HCT116 (cell line): ENCODE measurements around the gene ACTN4. TPM values are rescaled to one million over a fixed set of nuclear protein-coding genes. Genes with fewer than 3 reads are reported as not detected.

Source experiments
- ATAC-seq: fragments of 200-7000 bp; cut with Tn5 transposase; 2 replicates; pipeline ENCODE4 v1.9.1; 2020; ENCODE audit warnings: mild to moderate bottlenecking, moderate library complexity
- BruUV-seq: library from RNA; stranded (reverse); fragments of 400-500 nt; replicated peaks from 2 replicates; lab custom pipeline; 2021; lab: Mats Ljungman, UMichigan
- CTCF ChIA-PET: fragments of 300-600 bp; sonication (Branson Sonifier 250); formaldehyde crosslinking; loops from one replicate; lab custom pipeline; 2021; ENCODE audit warnings: antibody characterized with exemption; lab: Charles Lee
- POLR2A ChIA-PET: fragments of 300-600, 350-600 bp; sonication (Branson Sonifier 250); formaldehyde crosslinking; loops from one replicate; lab custom pipeline; 2021; ENCODE audit warnings: antibody characterized with exemption; lab: Charles Lee
- RAD21 ChIA-PET, 2 experiments: fragments of 300-600 bp; sonication (Branson Sonifier 250); formaldehyde crosslinking; loops; one replicate each; lab custom pipeline; 2023; ENCODE audit warnings: low total read pairs in 2 of 2; ENCODE audit not compliant: uncharacterized antibody in 2 of 2, unreplicated experiment in 2 of 2, low non-redundant PET in 1 of 2; lab: Charles Lee
- DNase-seq: peaks from one replicate; pipeline ENCODE4 v3.0.0-alpha.2; 2010; ENCODE audit warnings: low read depth, low spot score
- H2AFZ ChIP-seq: fragments of 200-600 bp; shearing (Covaris generic), sonication (generic); 2 replicates; pipeline ENCODE4 v1.6.1; 2017; ENCODE audit warnings: low read depth, mixed run types, mixed read lengths, antibody characterized with exemption, low read length; ENCODE audit not compliant: poor library complexity, severe bottlenecking
- H3K27ac ChIP-seq: 2 replicates; pipeline ENCODE4 v1.5.1; 2012; ENCODE audit warnings: low read depth, low read length
- H3K27me3 ChIP-seq: fragments of 200-600 bp; sonication (generic); 2 replicates; pipeline ENCODE4 v1.6.1; 2016; ENCODE audit warnings: mixed run types, low read length, mixed read lengths; ENCODE audit not compliant: insufficient read depth
- H3K36me3 ChIP-seq, 2 experiments: fragments of 200-500 bp in 1 of 2; fragments of 200-600 bp in 1 of 2; sonication (Bioruptor generic) in 1 of 2; sonication (generic) in 1 of 2; 2 replicates each; pipeline versions ENCODE4 v1.5.1 to v1.6.1; 2014 to 2016; ENCODE audit warnings: low read length in 2 of 2, inconsistent platforms in 1 of 2, mixed read lengths in 1 of 2, mixed run types in 1 of 2; ENCODE audit not compliant: insufficient read depth in 2 of 2, control insufficient read depth in 1 of 2
- H3K4me1 ChIP-seq, 2 experiments: fragments of 200-600 bp in 1 of 2; sonication (generic) in 1 of 2; 2 replicates each; pipeline versions ENCODE4 v1.5.1 to v1.6.1; 2012 to 2017; ENCODE audit warnings: low read length in 2 of 2, inconsistent platforms in 1 of 2, mild to moderate bottlenecking in 1 of 2, mixed read lengths in 1 of 2, mixed run types in 1 of 2, moderate library complexity in 1 of 2; ENCODE audit not compliant: insufficient read depth in 2 of 2, control insufficient read depth in 1 of 2
- H3K4me2 ChIP-seq: fragments of 200-600 bp; sonication (generic); 2 replicates; pipeline ENCODE4 v1.6.1; 2017; ENCODE audit warnings: mixed run types, low read length, mixed read lengths
- H3K4me3 ChIP-seq, 2 experiments: fragments of 200-600 bp in 1 of 2; sonication (generic) in 1 of 2; replicated peaks in 1 of 2; 2 replicates each; pipeline ENCODE4 v1.5.1; 2011 to 2016; ENCODE audit warnings: low read length in 2 of 2, control low read depth in 1 of 2, low read depth in 1 of 2, mild to moderate bottlenecking in 1 of 2, mixed read lengths in 1 of 2, mixed run types in 1 of 2
- H3K79me2 ChIP-seq: fragments of 200-600 bp; sonication (generic); 2 replicates; pipeline ENCODE4 v1.6.1; 2017; ENCODE audit warnings: mild to moderate bottlenecking, mixed run types, low read length, moderate library complexity, mixed read lengths; ENCODE audit not compliant: insufficient read depth
- H3K9ac ChIP-seq: fragments of 200-600 bp; sonication (generic); 2 replicates; pipeline ENCODE4 v1.6.1; 2016; ENCODE audit warnings: low read length, mixed read lengths
- H3K9me2 ChIP-seq: fragments of 200-600 bp; sonication (generic), shearing (Covaris generic); 2 replicates; pipeline ENCODE4 v1.6.1; 2017; ENCODE audit warnings: mixed run types, mild to moderate bottlenecking, moderate library complexity; ENCODE audit not compliant: insufficient read depth
- H3K9me3 ChIP-seq, 2 experiments: fragments of 200-500 bp in 1 of 2; fragments of 200-600 bp in 1 of 2; sonication (Bioruptor generic) in 1 of 2; sonication (generic) in 1 of 2; 2 replicates each; pipeline ENCODE4 v1.6.1; 2014 to 2017; ENCODE audit warnings: low read length in 2 of 2, mixed read lengths in 2 of 2, inconsistent platforms in 1 of 2, low read depth in 1 of 2, mild to moderate bottlenecking in 1 of 2, mixed run types in 1 of 2, moderate library complexity in 1 of 2; ENCODE audit not compliant: control insufficient read depth in 1 of 2, insufficient read depth in 1 of 2
- H4K20me1 ChIP-seq: fragments of 200-600 bp; sonication (generic), shearing (Covaris generic); 2 replicates; pipeline ENCODE4 v1.6.1; 2017; ENCODE audit warnings: mixed run types, mild to moderate bottlenecking, moderate library complexity; ENCODE audit not compliant: insufficient read depth
- CBX3 ChIP-seq: IDR thresholded peaks from 2 replicates; pipeline ENCODE4 v1.6.1; 2012; ENCODE audit warnings: low read depth
- EGR1 ChIP-seq: IDR thresholded peaks from 2 replicates; pipeline ENCODE4 v1.6.1; 2012; ENCODE audit warnings: low read depth
- ELF1 ChIP-seq: IDR thresholded peaks from 2 replicates; pipeline ENCODE4 v1.6.1; 2012; ENCODE audit warnings: low read depth, borderline replicate concordance
- EZH2 ChIP-seq: fragments of 200-600 bp; sonication (generic); IDR thresholded peaks from 2 replicates; pipeline ENCODE4 v1.6.1; 2017; ENCODE audit warnings: antibody characterized with exemption, mixed run types
- FOSL1 ChIP-seq: IDR thresholded peaks from 2 replicates; pipeline ENCODE4 v1.6.1; 2012; ENCODE audit warnings: low read depth
- POLR2A ChIP-seq: IDR thresholded peaks from 2 replicates; pipeline ENCODE4 v1.7.0; 2011; ENCODE audit warnings: borderline replicate concordance; ENCODE audit not compliant: insufficient read depth, insufficient read length; ENCODE audit errors: extremely low read depth
- POLR2AphosphoS5 ChIP-seq: IDR thresholded peaks from 2 replicates; pipeline ENCODE4 v1.6.1; 2011; ENCODE audit warnings: mild to moderate bottlenecking, low read depth, low read length, moderate library complexity
- RAD21 ChIP-seq: IDR thresholded peaks from 2 replicates; pipeline ENCODE4 v1.6.1; 2012; ENCODE audit warnings: low read depth, mild to moderate bottlenecking
- SIN3A ChIP-seq: IDR thresholded peaks from 2 replicates; pipeline ENCODE4 v1.6.1; 2012; ENCODE audit warnings: low read depth
- SP1 ChIP-seq: IDR thresholded peaks from 2 replicates; pipeline ENCODE4 v1.6.1; 2012; ENCODE audit warnings: low read depth
- SRF ChIP-seq: IDR thresholded peaks from 2 replicates; pipeline ENCODE4 v1.6.1; 2012; ENCODE audit warnings: low read depth
- TCF7L2 ChIP-seq: IDR thresholded peaks from 2 replicates; pipeline ENCODE4 v1.7.0; 2011; ENCODE audit warnings: borderline replicate concordance, inconsistent platforms; ENCODE audit not compliant: insufficient read depth, insufficient read length; ENCODE audit errors: extremely low read depth
- YY1 ChIP-seq: IDR thresholded peaks from 2 replicates; pipeline ENCODE4 v1.6.1; 2011; ENCODE audit warnings: low read length, low read depth, moderate library complexity, mild to moderate bottlenecking; ENCODE audit not compliant: insufficient replicate concordance; ENCODE audit errors: extremely low read depth
- ZFX ChIP-seq: fragments of 450-650 bp; IDR thresholded peaks from 2 replicates; pipeline ENCODE4 v1.6.1; 2017
- intact Hi-C: fragments of 100-400 bp; cut with micrococcal nuclease; formaldehyde crosslinking; loops from 2 replicates; pipeline ENCODE4 v1.10.0; 2022
- total RNA-seq: library from RNA; stranded (reverse); gene quantifications from one replicate; pipeline ENCODE4 v1.2.1, GENCODE V29; 2021; ENCODE audit not compliant: unreplicated experiment
- TF ChIP-seq, protein P1 (sequence below): IDR thresholded peaks from 2 replicates; pipeline ENCODE4 v1.6.1; 2012
- TF ChIP-seq, protein P2 (sequence below): IDR thresholded peaks from 2 replicates; pipeline ENCODE4 v1.6.1; 2011; ENCODE audit warnings: mild to moderate bottlenecking, low read length, moderate library complexity; ENCODE audit not compliant: insufficient replicate concordance; ENCODE audit errors: extremely low read depth
- TF ChIP-seq, protein P3 (sequence below), 3 experiments: fragments of 200-600 bp in 1 of 3; sonication (generic) in 1 of 3; IDR thresholded peaks in 2 of 3; conservative IDR thresholded peaks in 1 of 3; 2 replicates each; pipeline ENCODE4 v1.5.1; 2012 to 2017; ENCODE audit warnings: low read depth in 2 of 3, low read length in 2 of 3, antibody characterized with exemption in 1 of 3, borderline replicate concordance in 1 of 3, control low read depth in 1 of 3, mild to moderate bottlenecking in 1 of 3, mixed read lengths in 1 of 3, mixed run types in 1 of 3, moderate library complexity in 1 of 3; ENCODE audit not compliant: insufficient read depth in 1 of 3
- TF ChIP-seq, protein P4 (sequence below): IDR thresholded peaks from 2 replicates; pipeline ENCODE4 v1.6.1; 2012

ACTN4 gene
- total RNA-seq, 1 experiment from 2014 or later = 651 TPM

DNA sequence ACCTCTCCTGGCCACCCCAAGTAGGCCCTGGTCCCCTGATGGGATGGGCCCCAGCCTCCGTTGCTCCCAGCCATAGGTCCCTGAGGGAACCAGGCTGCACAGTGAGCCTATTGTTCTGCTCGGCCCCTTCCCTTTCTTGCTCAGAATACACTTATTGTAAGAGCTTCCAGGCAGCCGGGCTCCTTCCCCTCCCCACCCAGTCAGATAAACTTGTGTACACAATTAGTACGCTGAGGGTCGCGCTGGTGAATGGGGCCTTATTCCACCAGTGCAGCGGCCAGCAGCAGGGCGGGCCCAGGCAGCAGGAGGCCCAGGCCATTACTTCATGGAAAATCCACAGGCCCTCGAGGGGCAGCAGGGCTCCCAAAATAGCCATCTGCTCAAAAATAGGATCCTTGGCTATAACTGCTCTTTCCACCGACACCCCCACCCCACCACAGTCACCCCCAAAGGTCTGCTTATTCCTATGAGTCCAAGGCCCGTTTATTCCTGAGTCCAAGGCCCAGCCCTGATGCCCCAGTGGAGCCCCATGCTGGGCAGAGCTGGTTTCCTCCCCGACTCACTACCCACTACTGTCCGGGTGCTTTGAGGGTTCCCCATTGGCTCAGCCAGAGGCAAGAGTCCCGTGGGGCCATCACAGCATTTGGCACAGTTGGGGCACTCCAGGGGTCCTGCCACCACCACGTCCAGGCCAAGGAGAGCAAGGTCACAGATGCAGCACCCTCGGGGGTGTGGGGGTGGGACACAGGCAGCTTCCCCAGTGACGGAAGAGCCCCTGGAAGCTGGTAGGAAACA, 74.7 kb downstream of the ACTN4 start:
- TF ChIP-seq, protein P1, sequence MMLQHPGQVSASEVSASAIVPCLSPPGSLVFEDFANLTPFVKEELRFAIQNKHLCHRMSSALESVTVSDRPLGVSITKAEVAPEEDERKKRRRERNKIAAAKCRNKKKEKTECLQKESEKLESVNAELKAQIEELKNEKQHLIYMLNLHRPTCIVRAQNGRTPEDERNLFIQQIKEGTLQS = no peak
- TF ChIP-seq EGR1 (no peak), CBX3 (no peak), RAD21 (no peak), ELF1 (no peak), TCF7L2 (no peak), SP1 (no peak), FOSL1 (no peak), SIN3A (no peak), YY1 (no peak), EZH2 (no peak), POLR2AphosphoS5 (no peak), POLR2A (no peak), SRF (no peak), ZFX (no peak)
- TF ChIP-seq, protein P2, sequence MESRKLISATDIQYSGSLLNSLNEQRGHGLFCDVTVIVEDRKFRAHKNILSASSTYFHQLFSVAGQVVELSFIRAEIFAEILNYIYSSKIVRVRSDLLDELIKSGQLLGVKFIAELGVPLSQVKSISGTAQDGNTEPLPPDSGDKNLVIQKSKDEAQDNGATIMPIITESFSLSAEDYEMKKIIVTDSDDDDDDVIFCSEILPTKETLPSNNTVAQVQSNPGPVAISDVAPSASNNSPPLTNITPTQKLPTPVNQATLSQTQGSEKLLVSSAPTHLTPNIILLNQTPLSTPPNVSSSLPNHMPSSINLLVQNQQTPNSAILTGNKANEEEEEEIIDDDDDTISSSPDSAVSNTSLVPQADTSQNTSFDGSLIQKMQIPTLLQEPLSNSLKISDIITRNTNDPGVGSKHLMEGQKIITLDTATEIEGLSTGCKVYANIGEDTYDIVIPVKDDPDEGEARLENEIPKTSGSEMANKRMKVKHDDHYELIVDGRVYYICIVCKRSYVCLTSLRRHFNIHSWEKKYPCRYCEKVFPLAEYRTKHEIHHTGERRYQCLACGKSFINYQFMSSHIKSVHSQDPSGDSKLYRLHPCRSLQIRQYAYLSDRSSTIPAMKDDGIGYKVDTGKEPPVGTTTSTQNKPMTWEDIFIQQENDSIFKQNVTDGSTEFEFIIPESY = no peak
- TF ChIP-seq, protein P3, sequence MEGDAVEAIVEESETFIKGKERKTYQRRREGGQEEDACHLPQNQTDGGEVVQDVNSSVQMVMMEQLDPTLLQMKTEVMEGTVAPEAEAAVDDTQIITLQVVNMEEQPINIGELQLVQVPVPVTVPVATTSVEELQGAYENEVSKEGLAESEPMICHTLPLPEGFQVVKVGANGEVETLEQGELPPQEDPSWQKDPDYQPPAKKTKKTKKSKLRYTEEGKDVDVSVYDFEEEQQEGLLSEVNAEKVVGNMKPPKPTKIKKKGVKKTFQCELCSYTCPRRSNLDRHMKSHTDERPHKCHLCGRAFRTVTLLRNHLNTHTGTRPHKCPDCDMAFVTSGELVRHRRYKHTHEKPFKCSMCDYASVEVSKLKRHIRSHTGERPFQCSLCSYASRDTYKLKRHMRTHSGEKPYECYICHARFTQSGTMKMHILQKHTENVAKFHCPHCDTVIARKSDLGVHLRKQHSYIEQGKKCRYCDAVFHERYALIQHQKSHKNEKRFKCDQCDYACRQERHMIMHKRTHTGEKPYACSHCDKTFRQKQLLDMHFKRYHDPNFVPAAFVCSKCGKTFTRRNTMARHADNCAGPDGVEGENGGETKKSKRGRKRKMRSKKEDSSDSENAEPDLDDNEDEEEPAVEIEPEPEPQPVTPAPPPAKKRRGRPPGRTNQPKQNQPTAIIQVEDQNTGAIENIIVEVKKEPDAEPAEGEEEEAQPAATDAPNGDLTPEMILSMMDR (IDR thresholded peaks at IDR 0.05 in 2 of 3, conservative IDR thresholded peaks at IDR 0.05 in 1 of 3; ENCODE audit: borderline replicate concordance in 1 of 3, insufficient read depth in 1 of 3, low read depth in 2 of 3, low read length in 2 of 3) = no peak
- TF ChIP-seq, protein P4, sequence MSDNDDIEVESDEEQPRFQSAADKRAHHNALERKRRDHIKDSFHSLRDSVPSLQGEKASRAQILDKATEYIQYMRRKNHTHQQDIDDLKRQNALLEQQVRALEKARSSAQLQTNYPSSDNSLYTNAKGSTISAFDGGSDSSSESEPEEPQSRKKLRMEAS = no peak
- Histone ChIP-seq H3K4me3 (no peak overlapping the region), H3K9ac (no peak overlapping the region), H4K20me1 (no peaks in the 10 kb centered on the region), H3K27me3 (no peaks in the 10 kb centered on the region), H3K9me3 (no peaks in the 10 kb centered on the region), H3K27ac (no peak overlapping the region; the same call in 1 of the 2 replicates), H3K4me2 (no peak overlapping the region), H3K4me1 (no peaks in the 10 kb centered on the region; a peak in 1 of 4 replicates), H3K36me3 (peaks cover 23 to 91% of the 10 kb centered on the region in 2 experiments; a peak in 3 of 4 replicates), H3K79me2 (peaks cover 13% of the 10 kb centered on the region; the same call in 1 of the 2 replicates), H3K9me2 (no peaks in the 10 kb centered on the region), H2AFZ (no peak overlapping the region)
- POLR2A ChIA-PET = no interaction called here
- RAD21 ChIA-PET = no interaction called here
- ATAC-seq (no peak), DNase-seq (no peak)
- intact Hi-C loops = no loop called here
- no TSS peak for BruUV-seq
- CTCF ChIA-PET = no interaction called here
